Measurements from ENCODE around the gene COPS8.

DNA sequence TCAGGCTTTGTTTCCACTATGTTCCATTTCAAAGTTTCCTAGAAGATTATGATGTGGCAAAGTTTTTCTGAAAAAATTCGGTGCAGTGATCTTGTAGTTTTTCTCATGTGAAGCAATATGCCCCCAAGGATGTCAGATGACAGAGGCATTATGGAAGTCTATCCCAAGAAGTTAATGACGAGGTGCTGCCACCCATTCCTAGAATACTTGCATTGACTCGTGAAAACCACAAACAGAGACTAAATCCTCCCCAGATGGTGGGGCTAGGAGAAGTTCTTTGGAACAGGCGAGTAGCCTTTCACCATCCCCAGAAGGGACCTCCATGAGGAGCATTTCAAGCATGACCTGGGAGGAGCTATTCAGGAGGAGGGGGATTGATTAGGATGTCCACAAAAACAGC is 40.2 kb upstream of the COPS8 start:
- TF ChIP-seq, protein P1, sequence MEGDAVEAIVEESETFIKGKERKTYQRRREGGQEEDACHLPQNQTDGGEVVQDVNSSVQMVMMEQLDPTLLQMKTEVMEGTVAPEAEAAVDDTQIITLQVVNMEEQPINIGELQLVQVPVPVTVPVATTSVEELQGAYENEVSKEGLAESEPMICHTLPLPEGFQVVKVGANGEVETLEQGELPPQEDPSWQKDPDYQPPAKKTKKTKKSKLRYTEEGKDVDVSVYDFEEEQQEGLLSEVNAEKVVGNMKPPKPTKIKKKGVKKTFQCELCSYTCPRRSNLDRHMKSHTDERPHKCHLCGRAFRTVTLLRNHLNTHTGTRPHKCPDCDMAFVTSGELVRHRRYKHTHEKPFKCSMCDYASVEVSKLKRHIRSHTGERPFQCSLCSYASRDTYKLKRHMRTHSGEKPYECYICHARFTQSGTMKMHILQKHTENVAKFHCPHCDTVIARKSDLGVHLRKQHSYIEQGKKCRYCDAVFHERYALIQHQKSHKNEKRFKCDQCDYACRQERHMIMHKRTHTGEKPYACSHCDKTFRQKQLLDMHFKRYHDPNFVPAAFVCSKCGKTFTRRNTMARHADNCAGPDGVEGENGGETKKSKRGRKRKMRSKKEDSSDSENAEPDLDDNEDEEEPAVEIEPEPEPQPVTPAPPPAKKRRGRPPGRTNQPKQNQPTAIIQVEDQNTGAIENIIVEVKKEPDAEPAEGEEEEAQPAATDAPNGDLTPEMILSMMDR (IDR thresholded peaks at IDR 0.05; ENCODE audit: control extremely low read depth in 1 of 3, insufficient read depth in 1 of 3, low read depth in 1 of 3, low read length in 3 of 3): no peak
- TF ChIP-seq YY1 (IDR thresholded peaks at IDR 0.05; ENCODE audit: low read depth, low read length) (no peak), POLR2AphosphoS5 (IDR thresholded peaks at IDR 0.05; ENCODE audit: low read depth, low read length) (no peak), SP1 (IDR thresholded peaks at IDR 0.05; ENCODE audit: low read depth, low read length) (no peak), RAD21 (IDR thresholded peaks at IDR 0.05 in 1 of 2, conservative IDR thresholded peaks at IDR 0.05 in 1 of 2; ENCODE audit: low read depth in 2 of 2, low read length in 2 of 2) (no peak), RFX5 (IDR thresholded peaks at IDR 0.05; ENCODE audit: borderline replicate concordance, low read depth, low read length) (no peak), ASH2L (IDR thresholded peaks at IDR 0.05; ENCODE audit: low read length) (no peak), EZH2 (IDR thresholded peaks at IDR 0.05; ENCODE audit: low read depth, low read length, severe bottlenecking) (no peak), POLR2A (IDR thresholded peaks at IDR 0.05; ENCODE audit: control extremely low read depth in 1 of 2, low read depth in 2 of 2, low read length in 2 of 2) (no peak), CEBPB (IDR thresholded peaks at IDR 0.05; ENCODE audit: low read depth, low read length) (no peak)

Measured in H1 (cell line).